PC-9 (cell line): ENCODE measurements around the gene JARID2. TPM values are rescaled to one million over a fixed set of nuclear protein-coding genes. Genes with fewer than 3 reads are reported as not detected.

ENCODE experiments used
- BruUV-seq: library from RNA; stranded (reverse); fragments of 400-500 nt; replicated peaks from 2 replicates; lab custom pipeline; 2021; lab: Mats Ljungman, UMichigan
- CTCF ChIA-PET: fragments of 300-600 bp; sonication (Branson Sonifier 250); formaldehyde crosslinking; loops from one replicate; lab custom pipeline; 2022; ENCODE audit warnings: antibody characterized with exemption; lab: Charles Lee
- POLR2A ChIA-PET: fragments of 300-600 bp; sonication (Branson Sonifier 250); formaldehyde crosslinking; loops from one replicate; lab custom pipeline; 2022; ENCODE audit warnings: antibody characterized with exemption; ENCODE audit not compliant: unreplicated experiment; lab: Charles Lee
- DNase-seq, 2 experiments: peaks; one replicate each; pipeline versions ENCODE4 v3.0.0 to v3.0.0-alpha.2; 2015 to 2022; ENCODE audit warnings: mixed read lengths in 1 of 2
- H2AFZ ChIP-seq: fragments of 200-600 bp; sonication (generic); 2 replicates; pipeline ENCODE4 v1.8.1; 2017; ENCODE audit warnings: antibody characterized with exemption
- H3F3A ChIP-seq: fragments of 200-600 bp; sonication (generic); 2 replicates; pipeline ENCODE4 v1.8.1; 2017; ENCODE audit warnings: antibody characterized with exemption, mild to moderate bottlenecking, low read depth; ENCODE audit not compliant: insufficient read depth
- H3K27ac ChIP-seq: fragments of 200-600 bp; sonication (generic); 2 replicates; pipeline ENCODE4 v1.6.1; 2016; ENCODE audit warnings: mixed run types
- H3K27me3 ChIP-seq: fragments of 200-600 bp; sonication (generic); 2 replicates; pipeline ENCODE4 v1.6.1; 2016; ENCODE audit warnings: low read depth, mixed run types; ENCODE audit not compliant: insufficient read depth
- H3K36me3 ChIP-seq: fragments of 200-600 bp; sonication (generic); 2 replicates; pipeline ENCODE4 v1.6.1; 2016; ENCODE audit warnings: low read depth, mixed run types
- H3K4me1 ChIP-seq: fragments of 200-600 bp; sonication (generic); replicated peaks from 2 replicates; pipeline ENCODE4 v1.6.1; 2016; ENCODE audit warnings: mixed run types; ENCODE audit not compliant: insufficient read depth
- H3K4me2 ChIP-seq: fragments of 200-600 bp; sonication (generic); 2 replicates; pipeline ENCODE4 v1.6.1; 2017; ENCODE audit warnings: mixed run types
- H3K4me3 ChIP-seq: fragments of 200-600 bp; sonication (generic); 2 replicates; pipeline ENCODE4 v1.6.1; 2016; ENCODE audit warnings: mixed run types
- H3K79me2 ChIP-seq: fragments of 200-600 bp; sonication (generic); 2 replicates; pipeline ENCODE4 v1.6.1; 2017; ENCODE audit warnings: low read depth, mixed run types
- H3K9me2 ChIP-seq: fragments of 200-600 bp; sonication (generic); 2 replicates; pipeline ENCODE4 v1.8.1; 2017; ENCODE audit warnings: mild to moderate bottlenecking; ENCODE audit not compliant: insufficient read depth
- H3K9me3 ChIP-seq: fragments of 200-600 bp; sonication (generic); 2 replicates; pipeline ENCODE4 v1.8.1; 2016; ENCODE audit warnings: low read depth; ENCODE audit not compliant: insufficient read depth
- H4K20me1 ChIP-seq: fragments of 200-600 bp; sonication (generic); 2 replicates; pipeline ENCODE4 v1.8.1; 2017; ENCODE audit not compliant: insufficient read depth
- EZH2 ChIP-seq: fragments of 200-600 bp; sonication (generic); IDR thresholded peaks from 2 replicates; pipeline ENCODE4 v1.8.0; 2017; ENCODE audit warnings: antibody characterized with exemption, low read depth
- intact Hi-C: fragments of 100-400 bp; cut with micrococcal nuclease; formaldehyde crosslinking; loops from one replicate; pipeline ENCODE4 v1.10.0; 2022; ENCODE audit not compliant: unreplicated experiment
- total RNA-seq: library from RNA; stranded (reverse); gene quantifications from 2 replicates; pipeline ENCODE4 v1.2.3, GENCODE V29; 2021
- TF ChIP-seq, protein P1 (sequence below): fragments of 200-600 bp; sonication (generic); conservative IDR thresholded peaks from 2 replicates; pipeline ENCODE4 v1.6.1; 2017; ENCODE audit warnings: mixed run types, antibody characterized with exemption, mild to moderate bottlenecking, moderate library complexity

Gene JARID2
- total RNA-seq, 1 experiment from 2014 or later, result 35.0 TPM

DNA sequence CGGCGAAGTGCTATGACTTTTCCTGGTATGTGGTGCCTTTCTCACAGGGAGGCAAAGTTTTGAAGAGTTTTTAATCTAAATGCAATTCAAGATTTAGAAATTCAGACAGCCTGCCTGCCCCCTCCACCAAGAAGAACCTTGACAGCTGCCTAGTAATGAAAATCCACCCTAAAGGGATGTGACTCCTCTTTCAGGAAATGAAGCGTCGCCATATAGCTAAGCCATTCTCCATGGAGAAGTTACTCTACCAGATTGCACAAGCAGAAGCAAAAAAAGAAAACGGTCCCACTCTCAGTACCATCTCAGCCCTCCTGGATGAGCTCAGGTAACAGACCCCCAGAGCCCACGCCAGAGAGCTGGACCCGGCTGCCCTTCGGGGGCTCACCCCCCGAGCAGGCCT lies 266.9 kb downstream of the JARID2 start:
- 0 out of 2 replicates have a peak, but pooled peaks cover 3% of the 10 kb centered on the region for H3K36me3 ChIP-seq

DNA sequence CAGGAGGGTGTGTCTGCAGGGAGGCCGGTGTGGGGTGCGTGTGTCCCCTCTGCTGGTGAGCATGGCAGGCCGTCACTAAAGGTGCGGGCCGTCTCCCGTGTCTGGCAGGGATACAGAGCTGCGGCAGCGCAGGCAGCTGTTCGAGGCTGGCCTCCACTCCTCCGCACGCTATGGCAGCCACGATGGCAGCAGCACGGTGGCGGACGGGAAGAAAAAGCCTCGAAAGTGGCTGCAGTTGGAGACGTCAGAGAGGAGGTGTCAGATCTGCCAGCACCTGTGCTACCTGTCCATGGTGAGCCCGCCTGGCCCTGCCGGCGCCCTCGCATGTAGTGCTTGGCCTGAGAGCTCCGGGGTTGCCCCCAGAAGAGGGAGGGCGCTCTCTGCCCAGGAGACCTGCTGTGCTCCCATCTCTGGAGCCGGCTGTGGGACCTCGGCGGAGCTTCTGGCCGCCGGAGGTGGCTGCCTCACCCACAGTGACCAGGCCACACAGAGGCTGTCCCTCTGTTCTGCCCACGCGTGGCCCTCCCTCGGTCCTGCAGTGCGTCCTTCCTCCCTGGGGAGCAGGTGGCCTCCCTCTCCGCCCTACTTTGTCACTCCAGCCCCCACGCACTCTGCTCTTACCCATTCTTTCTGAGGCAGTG lies 267.4 kb downstream of the JARID2 start:
- H3K27me3 ChIP-seq, result no peaks in the 10 kb centered on the region
- no peak overlapping the region for H2AFZ ChIP-seq
- no peak for TF ChIP-seq EZH2
- TF ChIP-seq, protein P1, sequence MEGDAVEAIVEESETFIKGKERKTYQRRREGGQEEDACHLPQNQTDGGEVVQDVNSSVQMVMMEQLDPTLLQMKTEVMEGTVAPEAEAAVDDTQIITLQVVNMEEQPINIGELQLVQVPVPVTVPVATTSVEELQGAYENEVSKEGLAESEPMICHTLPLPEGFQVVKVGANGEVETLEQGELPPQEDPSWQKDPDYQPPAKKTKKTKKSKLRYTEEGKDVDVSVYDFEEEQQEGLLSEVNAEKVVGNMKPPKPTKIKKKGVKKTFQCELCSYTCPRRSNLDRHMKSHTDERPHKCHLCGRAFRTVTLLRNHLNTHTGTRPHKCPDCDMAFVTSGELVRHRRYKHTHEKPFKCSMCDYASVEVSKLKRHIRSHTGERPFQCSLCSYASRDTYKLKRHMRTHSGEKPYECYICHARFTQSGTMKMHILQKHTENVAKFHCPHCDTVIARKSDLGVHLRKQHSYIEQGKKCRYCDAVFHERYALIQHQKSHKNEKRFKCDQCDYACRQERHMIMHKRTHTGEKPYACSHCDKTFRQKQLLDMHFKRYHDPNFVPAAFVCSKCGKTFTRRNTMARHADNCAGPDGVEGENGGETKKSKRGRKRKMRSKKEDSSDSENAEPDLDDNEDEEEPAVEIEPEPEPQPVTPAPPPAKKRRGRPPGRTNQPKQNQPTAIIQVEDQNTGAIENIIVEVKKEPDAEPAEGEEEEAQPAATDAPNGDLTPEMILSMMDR, result no peak
- no peaks in the 10 kb centered on the region for H3K79me2 ChIP-seq
- no peak for DNase-seq
- H3K36me3 ChIP-seq, result 0 out of 2 replicates have a peak, but pooled peaks cover 3% of the 10 kb centered on the region
- ChIA-PET CTCF (no interaction called here), POLR2A (no interaction called here)
- no peak overlapping the region for H3K4me2 ChIP-seq
- H3F3A ChIP-seq, result no peaks in the 10 kb centered on the region
- intact Hi-C loops, result no loop called here
- BruUV-seq, result no TSS peak
- H3K9me2 ChIP-seq, result no peaks in the 10 kb centered on the region
- H3K4me3 ChIP-seq, result no peak overlapping the region
- H3K4me1 ChIP-seq, result no peaks in the 10 kb centered on the region
- no peaks in the 10 kb centered on the region for H3K9me3 ChIP-seq
- no peaks in the 10 kb centered on the region; the same call in 1 of the 2 replicates for H4K20me1 ChIP-seq
- no peak overlapping the region for H3K27ac ChIP-seq

More for the DNA sequence above, 266.9 kb downstream of the JARID2 start:
- H3K9me3 ChIP-seq, result no peaks in the 10 kb centered on the region
- intact Hi-C loops, result no loop called here
- POLR2A ChIA-PET, result no interaction called here
- DNase-seq, result no peak
- H3F3A ChIP-seq, result no peaks in the 10 kb centered on the region
- no peak overlapping the region for H2AFZ ChIP-seq
- no TSS peak for BruUV-seq
- H3K9me2 ChIP-seq, result no peaks in the 10 kb centered on the region
- CTCF ChIA-PET, result no interaction called here
- H4K20me1 ChIP-seq, result no peaks in the 10 kb centered on the region; the same call in 1 of the 2 replicates
- H3K27me3 ChIP-seq, result no peaks in the 10 kb centered on the region
- no peak overlapping the region for H3K4me2 ChIP-seq
- no peak overlapping the region for H3K27ac ChIP-seq
- no peak overlapping the region for H3K4me3 ChIP-seq
- H3K79me2 ChIP-seq, result no peaks in the 10 kb centered on the region
- TF ChIP-seq EZH2, result no peak
- TF ChIP-seq, protein P1, result no peak
- H3K4me1 ChIP-seq, result no peaks in the 10 kb centered on the region

GRCh38 chr6:15513801-15514711 lies 268.2 kb downstream of the JARID2 start:
- POLR2A ChIA-PET, result no interaction called here
- TF ChIP-seq EZH2, result no peak
- TF ChIP-seq, protein P1, result no peak
- CTCF ChIA-PET, result no interaction called here
- no peak overlapping the region for H3K4me2 ChIP-seq
- H4K20me1 ChIP-seq, result no peaks in the 10 kb centered on the region; the same call in 1 of the 2 replicates
- H2AFZ ChIP-seq, result no peak overlapping the region
- H3F3A ChIP-seq, result no peaks in the 10 kb centered on the region
- H3K36me3 ChIP-seq, result 0 out of 2 replicates have a peak, but pooled peaks cover 3% of the 10 kb centered on the region
- no TSS peak for BruUV-seq
- no peaks in the 10 kb centered on the region for H3K9me2 ChIP-seq
- no peak for DNase-seq
- no peak overlapping the region for H3K4me3 ChIP-seq
- no peaks in the 10 kb centered on the region for H3K4me1 ChIP-seq
- intact Hi-C loops, result no loop called here
- no peaks in the 10 kb centered on the region for H3K9me3 ChIP-seq
- no peaks in the 10 kb centered on the region for H3K79me2 ChIP-seq
- H3K27me3 ChIP-seq, result no peaks in the 10 kb centered on the region
- H3K27ac ChIP-seq, result no peak overlapping the region
